ENCODE results near the gene USP11.

The USP11 gene

DNA sequence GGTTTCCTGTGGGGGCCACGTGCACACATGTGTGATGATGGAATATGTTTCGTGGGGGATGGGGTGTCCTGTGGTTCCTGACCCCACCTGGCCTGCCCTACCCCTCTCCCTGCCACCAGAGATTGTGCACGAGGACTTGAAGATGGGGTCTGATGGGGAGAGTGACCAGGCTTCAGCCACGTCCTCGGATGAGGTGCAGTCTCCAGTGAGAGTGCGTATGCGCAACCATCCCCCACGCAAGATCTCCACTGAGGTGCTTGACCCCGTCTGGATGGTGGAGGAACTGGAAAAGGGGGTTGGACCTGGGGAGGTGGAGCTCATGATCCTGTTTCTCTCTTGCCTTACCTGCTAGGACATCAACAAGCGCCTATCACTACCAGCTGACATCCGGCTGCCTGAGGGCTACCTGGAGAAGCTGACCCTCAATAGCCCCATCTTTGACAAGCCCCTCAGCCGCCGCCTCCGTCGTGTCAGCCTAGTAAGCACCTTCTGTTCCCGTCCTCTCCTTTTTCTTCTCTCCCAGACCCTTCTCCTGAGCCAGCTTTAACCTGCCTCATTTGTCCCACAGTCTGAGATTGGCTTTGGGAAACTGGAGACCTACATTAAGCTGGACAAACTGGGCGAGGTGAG lies 8.4 kb upstream of the USP11 start:
- DNase-seq (ENCODE audit: low read depth in 2 of 2): no peak

DNA sequence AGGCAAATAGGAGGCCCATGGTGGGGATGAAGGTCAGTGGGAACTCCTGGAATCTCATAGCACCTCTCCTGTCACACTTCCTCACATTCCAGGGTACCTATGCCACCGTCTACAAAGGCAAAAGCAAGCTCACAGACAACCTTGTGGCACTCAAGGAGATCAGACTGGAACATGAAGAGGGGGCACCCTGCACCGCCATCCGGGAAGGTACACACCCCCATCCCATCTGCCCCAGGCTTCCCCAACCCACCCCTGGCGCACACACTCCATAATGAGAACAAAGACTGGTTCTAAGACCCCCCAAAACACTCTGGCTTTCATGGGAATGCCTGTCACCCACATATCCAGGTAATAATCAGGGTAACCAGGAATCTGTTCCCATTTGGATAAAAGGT lies 7.9 kb upstream of the USP11 start:
- DNase-seq (ENCODE audit: low read depth in 2 of 2): no peak

DNA sequence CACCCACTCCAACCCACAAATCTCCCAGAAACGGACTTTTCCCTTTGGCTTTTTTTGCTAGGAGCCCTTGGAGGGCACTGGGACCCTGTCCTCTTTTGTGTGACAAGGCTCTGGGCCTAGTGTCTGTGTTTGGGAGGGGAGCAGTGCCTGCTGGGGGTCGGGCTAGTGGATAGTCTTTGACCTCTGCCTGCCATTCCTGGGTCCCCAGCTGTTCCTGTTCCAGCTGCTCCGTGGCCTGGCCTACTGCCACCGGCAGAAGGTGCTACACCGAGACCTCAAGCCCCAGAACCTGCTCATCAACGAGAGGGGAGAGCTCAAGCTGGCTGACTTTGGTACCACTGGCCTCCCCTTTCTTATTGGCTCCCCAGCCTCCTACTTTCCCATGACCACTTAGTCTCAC lies 6.7 kb upstream of the USP11 start:
- DNase-seq (ENCODE audit: low read depth in 2 of 2): no peak

DNA sequence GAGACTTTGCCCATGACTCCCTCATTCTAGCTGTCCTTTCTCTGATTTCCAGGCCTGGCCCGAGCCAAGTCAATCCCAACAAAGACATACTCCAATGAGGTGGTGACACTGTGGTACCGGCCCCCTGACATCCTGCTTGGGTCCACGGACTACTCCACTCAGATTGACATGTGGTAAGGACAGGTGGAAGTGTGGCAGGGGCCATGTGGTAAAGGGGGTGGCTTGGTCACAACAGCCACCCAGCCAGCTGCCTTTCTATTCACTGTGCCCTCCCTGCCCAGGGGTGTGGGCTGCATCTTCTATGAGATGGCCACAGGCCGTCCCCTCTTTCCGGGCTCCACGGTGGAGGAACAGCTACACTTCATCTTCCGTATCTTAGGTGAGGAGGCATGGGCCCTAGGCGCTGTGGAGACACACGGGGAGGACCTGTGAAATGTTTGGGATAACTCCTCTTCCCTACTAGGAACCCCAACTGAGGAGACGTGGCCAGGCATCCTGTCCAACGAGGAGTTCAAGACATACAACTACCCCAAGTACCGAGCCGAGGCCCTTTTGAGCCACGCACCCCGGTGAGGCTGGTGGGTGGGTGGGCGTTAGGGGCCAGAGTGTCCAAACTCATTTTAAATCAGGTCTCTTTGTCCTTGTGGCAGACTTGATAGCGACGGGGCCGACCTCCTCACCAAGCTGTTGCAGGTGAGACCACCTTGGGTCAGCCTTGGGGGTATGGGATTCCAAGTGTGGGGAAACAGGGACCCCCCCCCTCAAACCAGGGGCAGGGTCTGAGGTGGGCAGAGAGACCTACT lies 6.1 kb upstream of the USP11 start:
- no peak for DNase-seq (ENCODE audit: low read depth in 2 of 2)

DNA sequence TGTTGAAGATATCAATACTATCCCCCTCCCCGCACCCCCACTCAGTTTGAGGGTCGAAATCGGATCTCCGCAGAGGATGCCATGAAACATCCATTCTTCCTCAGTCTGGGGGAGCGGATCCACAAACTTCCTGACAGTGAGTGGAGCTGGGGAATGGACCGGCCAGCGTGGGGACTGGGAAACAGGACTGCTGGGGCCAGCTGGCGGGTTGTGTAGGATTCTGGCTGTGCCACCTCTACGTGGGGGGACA lies 5.5 kb upstream of the USP11 start:
- DNase-seq (ENCODE audit: low read depth in 2 of 2): no peak

DNA sequence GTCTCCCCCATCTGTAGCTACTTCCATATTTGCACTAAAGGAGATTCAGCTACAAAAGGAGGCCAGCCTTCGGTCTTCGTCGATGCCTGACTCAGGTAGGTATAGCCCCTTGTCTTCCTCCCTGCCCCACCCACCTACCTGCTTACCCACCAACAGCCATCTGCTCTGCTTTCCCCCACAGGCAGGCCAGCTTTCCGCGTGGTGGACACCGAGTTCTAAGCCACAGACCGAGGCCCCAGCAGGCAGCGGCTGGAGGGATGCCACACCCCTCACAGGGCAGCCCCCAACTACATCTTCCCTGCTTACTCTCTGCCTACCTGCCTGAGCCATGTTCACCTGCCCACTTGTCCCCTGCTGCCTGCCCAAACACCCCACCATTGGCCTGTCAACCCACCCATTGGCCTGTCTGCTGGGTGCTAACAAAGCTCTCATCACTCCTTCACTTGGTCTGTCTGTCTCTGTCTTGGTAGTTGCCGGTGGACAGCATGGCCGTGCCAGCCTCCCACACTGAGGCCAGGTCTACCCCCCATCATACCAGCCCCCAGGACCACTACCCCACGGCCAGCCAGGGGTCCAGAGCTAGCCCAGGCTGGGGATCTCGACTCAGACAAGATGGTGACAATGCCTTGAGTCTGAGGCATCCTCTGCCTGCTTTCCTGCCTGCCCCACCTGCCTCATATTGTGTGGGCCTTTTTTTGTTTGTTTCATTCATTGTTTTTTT lies 4.1 kb upstream of the USP11 start:
- no peak for DNase-seq (ENCODE audit: low read depth in 2 of 2)

DNA sequence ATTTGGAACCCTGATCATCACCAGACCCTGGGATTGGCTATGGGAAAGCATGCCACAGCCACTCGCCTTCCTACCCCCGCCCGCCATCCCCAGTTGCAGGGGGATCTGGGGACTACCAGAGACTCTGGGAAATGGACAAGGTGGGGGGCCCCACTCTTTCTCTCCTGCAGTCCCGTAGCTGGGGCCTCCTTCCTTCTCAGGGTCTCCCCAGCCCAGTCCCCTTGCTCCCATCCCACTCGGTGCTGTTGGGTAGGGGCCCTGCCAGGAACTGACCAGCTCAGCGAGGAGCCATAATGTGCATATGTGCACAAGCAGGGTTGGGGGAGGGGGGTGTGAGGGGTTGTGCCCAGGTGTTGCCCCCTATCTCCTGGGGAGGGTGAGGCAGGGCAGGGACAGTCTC lies 3.4 kb upstream of the USP11 start:
- DNase-seq (ENCODE audit: low read depth in 2 of 2): no peak

DNA sequence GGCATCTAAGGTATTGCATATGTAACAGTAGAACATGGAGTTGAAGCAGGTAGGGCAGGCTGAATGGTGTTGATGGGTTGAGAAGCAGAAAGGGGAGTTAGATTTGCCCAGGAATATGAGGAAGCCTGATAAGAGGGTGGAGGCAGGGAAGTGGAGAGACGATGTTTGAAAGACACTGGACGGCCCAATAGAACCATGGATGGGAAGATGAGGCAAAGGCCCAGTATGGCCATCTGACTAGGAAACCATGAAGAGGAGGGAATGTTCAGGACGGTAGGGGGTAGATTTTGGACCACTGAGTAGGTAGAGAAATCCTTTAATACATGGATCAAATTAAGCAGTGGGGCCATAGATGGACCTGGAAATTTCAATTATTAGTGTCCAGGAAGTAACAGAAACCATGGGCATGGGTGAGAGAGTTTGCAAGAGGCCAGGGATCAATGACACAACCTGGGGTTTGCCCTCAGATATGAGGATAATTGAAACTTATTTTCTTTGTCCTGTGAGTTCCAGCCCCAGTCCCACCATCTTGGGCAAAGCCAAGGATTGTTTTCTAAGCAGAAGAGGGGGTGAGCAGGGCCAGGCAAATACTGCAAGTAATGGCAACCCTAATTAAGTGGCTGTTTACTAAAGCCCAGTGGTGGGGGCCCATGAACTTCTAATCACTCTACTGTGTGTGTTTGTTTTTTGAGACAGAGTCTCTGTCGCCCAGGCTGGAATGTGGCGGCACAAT lies 2.5 kb upstream of the USP11 start:
- DNase-seq (ENCODE audit: low read depth in 2 of 2): no peak

DNA sequence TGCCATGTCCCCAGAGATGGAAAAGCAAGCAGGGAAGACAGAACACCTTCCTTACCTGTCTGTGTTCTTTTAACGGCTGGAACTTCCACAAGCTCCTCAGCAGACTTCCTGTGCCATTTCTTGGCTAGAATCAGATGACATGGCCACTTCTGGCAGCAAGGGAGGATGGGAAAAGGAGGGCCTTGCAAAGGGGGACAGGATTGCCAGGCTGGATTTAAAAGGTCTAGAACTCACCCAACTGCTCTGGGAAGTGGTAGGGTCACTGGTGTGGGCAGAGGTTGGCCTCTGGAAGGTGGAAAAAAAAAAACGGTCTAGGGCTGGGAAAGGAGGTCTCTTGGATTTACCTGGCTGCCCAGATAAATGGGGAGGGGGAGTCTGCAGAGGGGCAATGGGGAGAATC lies 1.6 kb upstream of the USP11 start:
- no peak for DNase-seq (ENCODE audit: low read depth in 2 of 2)

DNA sequence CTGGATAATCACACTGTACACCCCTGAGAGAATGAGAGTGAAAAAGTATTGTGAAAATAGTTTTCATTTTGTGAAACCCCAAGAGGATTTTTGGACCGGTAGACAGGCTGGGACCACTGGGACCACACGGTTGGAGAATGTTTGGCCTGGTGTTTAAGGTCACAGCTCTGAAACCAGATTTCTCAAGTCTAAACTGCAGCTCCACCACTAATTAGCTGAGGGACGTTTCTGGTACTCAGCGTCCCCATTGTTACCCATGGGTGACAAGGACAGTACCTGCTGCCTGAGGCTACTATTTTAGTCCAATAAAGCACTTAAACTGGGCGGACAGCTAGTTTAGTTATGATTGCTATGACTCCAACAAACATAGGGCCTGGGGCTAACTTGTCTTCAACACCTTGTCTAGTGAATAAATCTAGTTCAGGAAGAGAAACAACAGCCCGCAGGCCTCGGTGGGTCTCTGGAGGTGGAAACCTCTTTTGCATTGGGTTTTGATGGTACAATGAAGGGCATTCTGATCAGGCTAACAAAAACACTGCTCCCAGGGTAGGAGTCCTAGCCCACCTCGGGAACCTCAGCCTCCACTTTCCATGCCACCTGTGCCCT lies 509 bp upstream of the USP11 start:
- no peak for DNase-seq (ENCODE audit: low read depth in 2 of 2)

DNA sequence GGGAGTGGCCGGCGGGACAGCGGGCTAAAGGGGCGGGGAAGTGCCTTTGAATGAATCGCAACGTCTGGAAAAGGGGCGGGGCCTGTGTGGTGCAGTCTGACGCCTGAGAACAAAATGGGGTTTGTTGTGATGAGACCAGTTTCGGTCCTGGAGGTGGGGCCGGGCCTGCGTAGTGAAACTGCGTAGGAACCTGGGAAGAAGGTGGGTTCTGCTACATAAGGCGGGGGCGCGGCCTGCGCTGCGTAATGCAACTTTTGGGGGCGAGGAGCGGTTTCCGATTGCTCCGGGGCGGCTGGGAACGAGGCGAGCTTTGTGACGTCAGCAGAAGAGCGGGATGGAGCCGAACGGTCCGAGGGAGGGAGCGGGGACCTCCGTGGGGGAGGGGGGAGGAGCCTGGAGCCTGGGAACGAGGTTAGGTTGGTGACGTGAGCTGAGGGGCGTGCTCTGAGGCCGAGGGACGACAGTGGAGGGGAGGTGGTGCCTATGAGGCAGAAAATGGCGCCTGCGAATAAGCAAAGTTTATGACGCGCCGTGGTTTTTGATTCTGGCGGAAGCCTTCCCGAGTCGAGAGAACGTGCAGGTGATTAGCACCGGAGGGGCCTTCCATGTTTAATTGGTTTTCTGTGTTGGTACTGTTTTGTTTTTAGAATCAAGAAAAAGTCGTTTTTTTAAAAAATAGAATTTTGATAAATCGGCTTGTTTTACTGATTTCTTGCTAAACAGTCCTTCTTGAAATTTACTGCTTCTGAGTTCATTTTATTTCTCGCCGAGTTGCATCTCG lies 714 bp downstream of the USP11 start:
- peak; percentile 86 to 88 for DNase-seq (ENCODE audit: low read depth in 2 of 2)

DNA sequence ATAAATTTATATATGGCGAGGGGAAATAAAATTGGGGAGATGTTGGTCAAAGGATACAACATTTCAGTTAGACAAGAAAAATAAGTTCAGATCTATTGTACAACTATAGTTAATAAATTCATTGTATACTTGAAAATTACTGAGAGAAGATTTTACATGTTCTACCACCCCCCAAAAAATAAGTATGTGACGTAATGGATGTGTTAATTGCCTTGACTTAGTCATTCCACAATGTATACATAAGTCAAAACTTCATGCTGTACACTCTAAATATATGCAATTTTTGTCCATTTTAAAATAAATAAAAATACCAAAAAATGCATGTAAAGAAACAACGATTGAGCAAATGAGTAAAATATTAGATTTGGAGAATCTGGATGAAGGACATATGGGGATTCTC lies 1.8 kb downstream of the USP11 start:
- no peak for DNase-seq (ENCODE audit: low read depth in 2 of 2)

DNA sequence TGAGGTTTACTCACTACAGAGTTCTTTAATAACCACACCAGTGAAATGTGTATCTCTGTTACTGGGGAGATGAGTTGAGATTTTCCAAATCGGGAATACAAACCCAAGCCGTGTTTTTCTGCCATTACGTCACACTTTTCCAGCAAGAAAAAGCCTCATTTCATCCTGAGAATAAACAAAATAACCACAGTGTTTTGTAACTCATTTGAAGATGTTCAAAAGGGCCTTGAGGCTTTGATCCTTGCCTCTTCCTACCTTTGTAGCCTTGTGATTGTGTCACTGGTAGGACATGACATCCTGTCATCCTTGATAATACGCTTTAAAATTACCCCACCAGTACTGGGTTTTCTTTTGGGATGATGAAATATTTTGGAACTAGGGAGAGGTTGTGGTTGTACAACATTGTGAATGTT lies 2.9 kb downstream of the USP11 start:
- DNase-seq (ENCODE audit: low read depth in 2 of 2): no peak

DNA sequence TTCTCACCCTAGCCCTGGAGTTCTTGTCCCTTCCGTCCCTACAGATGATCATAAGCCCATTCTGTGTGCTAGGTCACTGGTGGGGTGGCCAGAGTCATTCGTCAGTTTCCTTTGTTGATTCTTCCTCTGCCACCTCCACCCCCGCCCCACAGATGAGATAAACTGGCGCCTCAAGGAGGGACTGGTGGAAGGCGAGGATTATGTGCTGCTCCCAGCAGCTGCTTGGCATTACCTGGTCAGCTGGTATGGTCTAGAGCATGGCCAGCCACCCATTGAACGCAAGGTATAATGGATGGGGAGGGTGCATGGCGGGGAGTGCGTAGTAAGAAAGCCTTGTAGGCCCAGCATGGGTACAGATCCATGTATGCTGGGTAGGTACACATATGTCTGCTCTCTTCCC lies 6.4 kb downstream of the USP11 start:
- no peak for DNase-seq (ENCODE audit: low read depth in 2 of 2)

DNA sequence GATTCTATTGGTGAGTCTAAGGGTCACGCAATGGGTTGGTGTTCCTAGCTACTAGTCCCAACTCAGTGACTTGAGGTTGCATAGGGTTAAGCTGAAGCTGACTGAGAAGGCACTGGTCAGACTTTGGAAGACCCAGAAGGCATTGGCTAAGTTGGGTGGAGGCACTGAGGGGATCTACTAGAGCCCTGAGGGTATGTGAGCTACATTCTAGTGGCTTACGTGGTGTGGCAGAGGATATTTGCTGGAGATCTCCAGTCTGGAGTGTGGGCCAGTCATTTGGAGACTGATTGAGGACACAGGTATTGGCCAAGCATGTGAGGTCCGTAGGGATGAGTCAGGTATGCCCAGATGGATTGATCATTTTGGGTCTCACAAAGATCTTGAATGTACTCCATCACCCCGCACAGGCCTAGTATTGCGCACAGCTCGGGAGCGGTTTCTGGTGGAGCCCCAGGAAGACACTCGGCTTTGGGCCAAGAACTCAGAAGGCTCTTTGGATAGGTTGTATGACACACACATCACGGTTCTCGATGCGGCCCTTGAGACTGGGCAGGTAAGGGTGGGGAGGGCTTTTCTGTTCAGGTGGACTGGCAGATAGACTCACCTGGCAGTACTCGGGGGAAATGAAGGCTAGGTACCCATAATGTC lies 7.2 kb downstream of the USP11 start:
- no peak for DNase-seq (ENCODE audit: low read depth in 2 of 2)

DNA sequence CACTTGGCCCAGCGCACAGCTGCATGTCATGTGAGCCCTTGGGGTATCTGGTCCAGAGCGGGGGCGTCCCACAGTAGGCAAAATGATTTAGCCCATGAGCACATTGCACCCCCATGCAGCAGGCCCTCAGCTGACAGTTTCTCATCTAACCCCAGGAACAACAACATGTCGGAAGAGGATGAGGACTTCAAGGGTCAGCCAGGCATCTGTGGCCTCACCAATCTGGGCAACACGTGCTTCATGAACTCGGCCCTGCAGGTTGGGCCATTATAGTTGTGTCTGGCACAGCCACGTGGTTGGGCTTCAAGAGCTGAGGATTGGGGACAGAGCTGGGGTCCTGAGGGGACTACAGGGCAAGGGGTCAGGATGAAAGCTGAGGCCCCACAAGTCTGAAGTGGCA lies 7.8 kb downstream of the USP11 start:
- DNase-seq (ENCODE audit: low read depth in 2 of 2): no peak

DNA sequence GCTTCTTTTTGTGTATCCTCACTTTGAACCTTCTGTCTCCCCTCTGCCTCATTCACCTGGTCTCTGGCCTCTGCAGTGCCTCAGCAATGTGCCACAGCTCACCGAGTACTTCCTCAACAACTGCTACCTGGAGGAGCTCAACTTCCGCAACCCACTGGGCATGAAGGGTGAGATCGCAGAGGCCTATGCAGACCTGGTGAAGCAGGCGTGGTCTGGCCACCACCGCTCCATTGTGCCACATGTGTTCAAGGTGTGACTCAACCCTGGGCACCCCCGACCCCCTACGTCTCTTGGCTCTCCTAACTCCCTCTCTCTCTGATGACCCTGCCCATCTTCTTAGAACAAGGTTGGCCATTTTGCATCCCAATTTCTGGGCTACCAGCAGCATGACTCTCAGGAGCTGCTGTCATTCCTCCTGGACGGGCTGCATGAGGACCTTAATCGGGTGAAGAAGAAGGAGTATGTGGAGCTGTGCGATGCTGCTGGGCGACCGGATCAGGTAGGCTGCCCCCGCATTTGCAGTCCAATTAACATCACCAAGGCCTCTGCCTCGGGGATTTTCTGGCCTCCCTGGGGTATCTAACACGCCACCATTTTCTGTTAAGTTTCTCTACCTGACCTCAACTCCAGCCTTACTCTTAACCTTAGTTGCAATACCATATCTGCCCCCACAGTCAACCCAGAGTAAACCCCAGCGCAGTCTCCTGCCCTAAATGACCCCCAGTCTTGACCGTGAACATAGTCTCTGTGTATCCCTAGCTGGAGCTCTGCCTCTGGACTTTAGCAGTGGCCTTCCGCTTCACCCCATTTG lies 8.6 kb downstream of the USP11 start:
- DNase-seq (ENCODE audit: low read depth in 2 of 2): no peak

DNA sequence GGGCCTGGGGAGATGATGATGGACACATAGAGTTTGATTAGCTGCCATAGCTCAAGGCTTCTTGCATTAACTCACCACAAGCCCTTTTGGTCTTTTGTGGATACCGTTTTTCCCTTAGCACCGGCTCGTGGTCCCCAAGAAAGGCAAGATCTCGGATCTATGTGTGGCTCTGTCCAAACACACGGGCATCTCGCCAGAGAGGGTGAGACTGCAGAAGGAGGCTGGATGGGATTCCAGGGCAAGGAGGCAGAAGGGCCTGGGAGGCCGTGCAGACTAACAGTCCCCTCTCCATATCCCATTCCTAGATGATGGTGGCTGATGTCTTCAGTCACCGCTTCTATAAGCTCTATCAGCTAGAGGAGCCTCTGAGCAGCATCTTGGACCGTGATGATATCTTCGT lies 9.5 kb downstream of the USP11 start:
- DNase-seq (ENCODE audit: low read depth in 2 of 2): no peak

DNA sequence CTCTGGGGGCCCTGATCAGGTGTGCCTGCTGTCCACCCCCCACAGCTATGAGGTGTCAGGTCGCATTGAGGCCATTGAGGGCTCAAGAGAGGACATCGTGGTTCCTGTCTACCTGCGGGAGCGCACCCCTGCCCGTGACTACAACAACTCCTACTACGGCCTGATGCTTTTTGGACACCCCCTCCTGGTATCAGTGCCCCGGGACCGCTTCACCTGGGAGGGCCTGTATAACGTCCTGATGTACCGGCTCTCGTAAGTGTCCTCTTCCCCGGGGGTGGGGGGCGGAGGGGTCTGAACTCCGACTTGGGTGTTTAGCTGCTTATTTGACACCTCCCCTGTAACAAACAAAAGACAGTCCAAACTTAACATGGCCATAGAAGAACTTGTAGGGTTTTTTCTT lies 10.5 kb downstream of the USP11 start:
- DNase-seq (ENCODE audit: low read depth in 2 of 2): no peak

DNA sequence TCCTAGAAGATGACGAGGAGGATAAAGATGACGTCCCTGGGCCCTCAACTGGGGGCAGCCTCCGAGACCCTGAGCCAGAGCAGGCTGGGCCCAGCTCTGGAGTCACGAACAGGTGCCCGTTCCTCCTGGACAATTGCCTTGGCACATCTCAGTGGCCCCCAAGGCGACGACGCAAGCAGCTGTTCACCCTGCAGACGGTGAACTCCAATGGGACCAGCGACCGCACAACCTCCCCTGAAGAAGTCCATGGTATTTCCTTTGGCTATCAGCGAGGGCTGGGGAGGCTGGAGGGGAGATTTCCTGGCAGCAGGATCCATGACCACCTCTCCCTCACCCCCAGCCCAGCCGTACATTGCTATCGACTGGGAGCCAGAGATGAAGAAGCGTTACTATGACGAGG lies 11.9 kb downstream of the USP11 start:
- no peak for DNase-seq (ENCODE audit: low read depth in 2 of 2)
